Esophagus muscularis mucosa (tissue), 3 donors: Measurements from ENCODE around the gene CUL4B.

Experiments
- POLR2A ChIP-seq: fragments of 450-650 bp; IDR thresholded peaks from one replicate; pipeline ENCODE4 v1.6.1; 2017; ENCODE audit warnings: antibody characterized with exemption, moderate library complexity, mild to moderate bottlenecking, low read depth
- POLR2AphosphoS5 ChIP-seq, 2 donors: sonication (generic); formaldehyde crosslinking; IDR thresholded peaks; one replicate each; pipeline ENCODE4 v1.6.1; 2017; ENCODE audit warnings: antibody characterized with exemption in 2 of 2
- TF ChIP-seq, protein P1 (sequence below), 3 experiments: fragments of 200-600 bp in 2 of 3; fragments of 450-650 bp in 1 of 3; sonication (generic) in 2 of 3; IDR thresholded peaks; one replicate each; pipeline ENCODE4 v1.5.1; 2017 to 2019; ENCODE audit warnings: antibody characterized with exemption in 3 of 3, mild to moderate bottlenecking in 2 of 3, moderate library complexity in 1 of 3

DNA sequence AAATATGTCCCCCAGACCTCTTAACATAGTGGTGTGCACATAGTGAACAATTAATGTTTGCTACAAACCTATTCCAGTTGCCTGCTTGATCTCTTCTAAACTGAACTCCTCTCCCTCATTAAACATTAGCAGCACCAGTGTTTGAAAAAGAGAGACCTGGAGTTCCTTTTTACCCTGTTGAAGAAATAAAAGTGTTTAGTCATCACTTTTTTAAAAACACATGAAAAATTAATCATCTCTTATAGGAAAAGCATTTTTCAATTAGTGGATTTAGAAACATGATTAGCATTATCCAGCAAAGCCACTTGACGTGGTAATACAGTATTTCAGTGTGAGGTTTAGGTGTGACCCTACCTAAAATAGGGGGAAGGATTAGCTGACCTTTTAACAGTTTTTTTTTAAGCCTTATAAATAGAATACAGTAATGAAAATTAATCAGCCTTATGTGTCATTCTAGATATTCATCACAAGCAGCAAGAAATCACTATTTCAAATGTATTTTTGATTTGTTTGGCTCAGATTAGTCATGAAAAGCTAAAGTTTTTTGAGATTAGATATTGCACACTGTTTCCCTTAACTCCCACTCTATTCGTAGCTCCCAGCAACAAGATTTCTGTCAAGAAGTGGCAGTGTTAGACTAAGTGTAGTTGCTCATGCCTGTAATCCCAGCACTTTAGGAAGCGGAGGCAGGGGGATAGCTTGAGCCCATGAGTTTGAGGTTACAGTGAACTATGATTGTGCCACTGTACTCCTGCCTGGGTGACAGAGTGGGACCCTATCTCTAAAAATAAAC, 26.2 kb downstream of the CUL4B start:
- TF ChIP-seq POLR2A, result no peak
- no peak for TF ChIP-seq POLR2AphosphoS5 (IDR thresholded peaks at IDR 0.05)
- TF ChIP-seq, protein P1, sequence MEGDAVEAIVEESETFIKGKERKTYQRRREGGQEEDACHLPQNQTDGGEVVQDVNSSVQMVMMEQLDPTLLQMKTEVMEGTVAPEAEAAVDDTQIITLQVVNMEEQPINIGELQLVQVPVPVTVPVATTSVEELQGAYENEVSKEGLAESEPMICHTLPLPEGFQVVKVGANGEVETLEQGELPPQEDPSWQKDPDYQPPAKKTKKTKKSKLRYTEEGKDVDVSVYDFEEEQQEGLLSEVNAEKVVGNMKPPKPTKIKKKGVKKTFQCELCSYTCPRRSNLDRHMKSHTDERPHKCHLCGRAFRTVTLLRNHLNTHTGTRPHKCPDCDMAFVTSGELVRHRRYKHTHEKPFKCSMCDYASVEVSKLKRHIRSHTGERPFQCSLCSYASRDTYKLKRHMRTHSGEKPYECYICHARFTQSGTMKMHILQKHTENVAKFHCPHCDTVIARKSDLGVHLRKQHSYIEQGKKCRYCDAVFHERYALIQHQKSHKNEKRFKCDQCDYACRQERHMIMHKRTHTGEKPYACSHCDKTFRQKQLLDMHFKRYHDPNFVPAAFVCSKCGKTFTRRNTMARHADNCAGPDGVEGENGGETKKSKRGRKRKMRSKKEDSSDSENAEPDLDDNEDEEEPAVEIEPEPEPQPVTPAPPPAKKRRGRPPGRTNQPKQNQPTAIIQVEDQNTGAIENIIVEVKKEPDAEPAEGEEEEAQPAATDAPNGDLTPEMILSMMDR (IDR thresholded peaks at IDR 0.05), result no peak
